CD4-positive, alpha-beta T cell (primary cell): ENCODE measurements around the gene ANKRD33. TPM values are rescaled to one million over a fixed set of nuclear protein-coding genes. Genes with fewer than 3 reads are reported as not detected.

Experiments used
- ATAC-seq: fragments of 200-7000 bp; cut with Tn5 transposase; one replicate; pipeline ENCODE4 v1.10.0; 2022; ENCODE audit warnings: mild to moderate bottlenecking; ENCODE audit not compliant: poor library complexity
- CTCF ChIA-PET: fragments of 350-600 bp; sonication (Branson Sonifier 250); formaldehyde crosslinking; loops from one replicate; lab custom pipeline; 2021; ENCODE audit warnings: antibody characterized with exemption, inconsistent platforms; lab: Charles Lee
- POLR2A ChIA-PET: fragments of 350-600 bp; sonication (Branson Sonifier 250); formaldehyde crosslinking; loops from one replicate; lab custom pipeline; 2021; ENCODE audit warnings: antibody characterized with exemption, inconsistent platforms; lab: Charles Lee
- DNase-seq, 14 experiments: peaks; one replicate each; pipeline ENCODE4 v3.0.0-alpha.2; 2013 to 2020; ENCODE audit warnings: mixed read lengths in 2 of 14
- H3K27ac ChIP-seq, 2 donors: one replicate each; pipeline versions ENCODE4 v1.5.1 to v1.7.0; 2013; ENCODE audit warnings: low read length in 2 of 2, low read depth in 1 of 2, mild to moderate bottlenecking in 1 of 2
- H3K27me3 ChIP-seq, 2 experiments: 1 replicate in 1 of 2; 2 replicates in 1 of 2; pipeline versions ENCODE4 v1.6.1 to v1.7.0; 2013; ENCODE audit warnings: low read length in 2 of 2, control low read depth in 1 of 2, mild to moderate bottlenecking in 1 of 2, moderate library complexity in 1 of 2; ENCODE audit not compliant: insufficient read depth in 2 of 2, control insufficient read depth in 1 of 2
- H3K36me3 ChIP-seq: one replicate; pipeline ENCODE4 v1.6.1; 2013; ENCODE audit warnings: low read length, control low read depth; ENCODE audit not compliant: insufficient read depth
- H3K4me1 ChIP-seq: one replicate; pipeline ENCODE4 v1.6.1; 2013; ENCODE audit warnings: low read length, control low read depth; ENCODE audit not compliant: insufficient read depth
- H3K4me3 ChIP-seq: one replicate; pipeline ENCODE4 v1.5.1; 2013; ENCODE audit warnings: mild to moderate bottlenecking, low read length, moderate library complexity
- H3K9me3 ChIP-seq, 2 experiments: 1 replicate in 1 of 2; 2 replicates in 1 of 2; pipeline versions ENCODE4 v1.6.1 to v1.7.0; 2013; ENCODE audit warnings: low read length in 2 of 2, mild to moderate bottlenecking in 2 of 2, control low read depth in 1 of 2, moderate library complexity in 1 of 2; ENCODE audit not compliant: control insufficient read depth in 1 of 2, insufficient read depth in 1 of 2
- H3K27ac Mint-ChIP-seq: one replicate; pipeline ENCODE4 v1.8.0; 2020; ENCODE audit warnings: mixed read lengths
- H3K27me3 Mint-ChIP-seq: one replicate; pipeline ENCODE4 v1.8.0; 2021; ENCODE audit warnings: mixed read lengths
- H3K36me3 Mint-ChIP-seq: one replicate; pipeline ENCODE4 v1.8.0; 2021; ENCODE audit warnings: low read depth, mixed read lengths
- H3K4me1 Mint-ChIP-seq: one replicate; pipeline ENCODE4 v1.8.0; 2021; ENCODE audit warnings: low read depth, mixed read lengths
- H3K4me3 Mint-ChIP-seq: one replicate; pipeline ENCODE4 v1.8.0; 2020; ENCODE audit warnings: mild to moderate bottlenecking, mixed read lengths
- H3K9me3 Mint-ChIP-seq: one replicate; pipeline ENCODE4 v1.8.0; 2020; ENCODE audit warnings: mixed read lengths
- CTCF ChIP-seq: fragments of 200-600 bp; IDR thresholded peaks from one replicate; pipeline ENCODE4 v1.8.0; 2022; ENCODE audit warnings: antibody characterized with exemption, mild to moderate bottlenecking
- intact Hi-C, 2 experiments: fragments of 100-400 bp; cut with DNase I in 1 of 2; cut with micrococcal nuclease in 1 of 2; formaldehyde crosslinking; loops; one replicate each; pipeline versions ENCODE4 v1.15.1 to v1.9.0; 2023 to 2025; cut with DNase I, micrococcal nuclease
- total RNA-seq, 174 experiments: library from RNA in 2 of 174; stranded (reverse) in 2 of 174; gene quantifications; one replicate each; pipeline ENCODE4 v1.2.3 and lab custom pipeline; 2021 to 2026

ANKRD33 gene
- total RNA-seq, 2 experiments from 2014 or later = not detected

DNA sequence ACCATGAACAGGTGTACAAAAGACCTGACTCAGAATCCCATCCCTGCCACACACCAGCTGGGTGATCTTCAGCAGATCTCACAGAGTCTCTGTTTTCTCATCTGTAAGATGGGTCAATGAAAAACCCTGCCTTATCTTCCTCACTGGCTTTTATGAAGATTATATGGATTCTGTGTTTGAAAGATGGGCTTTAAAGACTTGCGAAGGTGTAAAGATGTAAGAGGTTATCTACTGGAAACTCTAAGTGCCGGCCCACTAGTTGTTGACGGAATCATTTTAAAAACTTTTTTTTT lies 15.3 kb upstream of the ANKRD33 start:
- ChIA-PET CTCF (no interaction called here), POLR2A (no interaction called here)
- H3K4me3 ChIP-seq = no peak overlapping the region
- no peak overlapping the region for H3K27ac ChIP-seq
- no peak overlapping the region for H3K27ac Mint-ChIP-seq
- no peak for TF ChIP-seq CTCF
- ATAC-seq = no peak
- H3K27me3 Mint-ChIP-seq = peaks cover 35% of the 10 kb centered on the region
- H3K4me3 Mint-ChIP-seq = no peak overlapping the region
- H3K36me3 ChIP-seq = no peaks in the 10 kb centered on the region
- intact Hi-C loops = no loop called here
- H3K4me1 ChIP-seq = peaks cover 11% of the 10 kb centered on the region
- peaks cover 26 to 28% of the 10 kb centered on the region in 2 experiments for H3K27me3 ChIP-seq
- peaks cover 0 to 6% of the 10 kb centered on the region in 2 experiments for H3K9me3 ChIP-seq
- no peaks in the 10 kb centered on the region for H3K36me3 Mint-ChIP-seq
- H3K4me1 Mint-ChIP-seq = peaks cover 13% of the 10 kb centered on the region
- DNase-seq = no peak
- H3K9me3 Mint-ChIP-seq = no peaks in the 10 kb centered on the region

GRCh38 chr12:51873251-51873994 lies 14.5 kb upstream of the ANKRD33 start:
- Mint-ChIP-seq H3K36me3 (no peaks in the 10 kb centered on the region), H3K9me3 (no peaks in the 10 kb centered on the region), H3K4me3 (no peak overlapping the region), H3K4me1 (peaks cover 8% of the 10 kb centered on the region), H3K27ac (no peak overlapping the region), H3K27me3 (peaks cover 28% of the 10 kb centered on the region)
- TF ChIP-seq CTCF = no peak
- DNase-seq (no peak), ATAC-seq (no peak)
- POLR2A ChIA-PET = interaction anchor here (1.0 kb wide), 1 partner anchor 9 kb away, joined by 3 read pairs; no protein-coding TSS in a partner anchor
- H3K4me3 ChIP-seq = no peak overlapping the region
- CTCF ChIA-PET = no interaction called here
- peaks cover 0 to 6% of the 10 kb centered on the region in 2 experiments for H3K9me3 ChIP-seq
- H3K27ac ChIP-seq = no peak overlapping the region
- peaks cover 11% of the 10 kb centered on the region for H3K4me1 ChIP-seq
- peaks cover 18 to 21% of the 10 kb centered on the region in 2 experiments for H3K27me3 ChIP-seq
- H3K36me3 ChIP-seq = no peaks in the 10 kb centered on the region
- intact Hi-C loops = no loop called here

DNA sequence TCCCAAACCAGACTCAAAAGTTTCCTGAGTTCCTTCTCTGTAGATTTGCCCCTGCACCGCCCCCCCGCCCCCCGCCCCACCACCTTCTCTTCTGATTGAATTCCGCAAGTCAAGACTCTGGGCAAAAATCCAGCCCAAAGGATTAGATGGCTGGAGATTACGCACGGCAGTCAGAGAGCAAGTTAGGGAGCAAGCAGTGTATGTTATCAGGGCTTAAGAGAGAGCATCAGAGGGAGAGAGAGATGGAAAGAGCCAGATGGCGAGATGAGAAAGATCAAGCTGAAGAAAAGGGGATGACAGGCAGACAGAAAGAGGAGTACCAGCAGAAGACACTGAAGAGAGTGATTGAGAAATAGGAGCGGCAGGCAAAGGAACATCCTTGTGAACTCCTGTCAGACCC lies 13.9 kb upstream of the ANKRD33 start:
- Mint-ChIP-seq H3K4me1 (peaks cover 7% of the 10 kb centered on the region), H3K27me3 (peaks cover 23% of the 10 kb centered on the region), H3K36me3 (no peaks in the 10 kb centered on the region), H3K27ac (no peak overlapping the region), H3K4me3 (no peak overlapping the region), H3K9me3 (no peaks in the 10 kb centered on the region)
- intact Hi-C loops = no loop called here
- no peak for TF ChIP-seq CTCF
- Histone ChIP-seq H3K4me1 (peaks cover 5% of the 10 kb centered on the region), H3K9me3 (peaks cover 0 to 1% of the 10 kb centered on the region in 2 experiments), H3K27ac (no peak overlapping the region), H3K36me3 (no peaks in the 10 kb centered on the region), H3K4me3 (no peak overlapping the region), H3K27me3 (peaks cover 12 to 15% of the 10 kb centered on the region in 2 experiments)
- no peak for ATAC-seq
- ChIA-PET CTCF (no interaction called here), POLR2A (interaction anchor here (1.0 kb wide), 1 partner anchor 10 kb away, joined by 3 read pairs; no protein-coding TSS in a partner anchor)
- DNase-seq = no peak
